NCI-H187 (cell line): Measurements from ENCODE around the gene NKAIN4.

Experiments
- DNase-seq, 2 experiments: peaks; one replicate each; lab custom pipeline; 2025; lab: John Stamatoyannopoulos, UW

NKAIN4 gene

DNA sequence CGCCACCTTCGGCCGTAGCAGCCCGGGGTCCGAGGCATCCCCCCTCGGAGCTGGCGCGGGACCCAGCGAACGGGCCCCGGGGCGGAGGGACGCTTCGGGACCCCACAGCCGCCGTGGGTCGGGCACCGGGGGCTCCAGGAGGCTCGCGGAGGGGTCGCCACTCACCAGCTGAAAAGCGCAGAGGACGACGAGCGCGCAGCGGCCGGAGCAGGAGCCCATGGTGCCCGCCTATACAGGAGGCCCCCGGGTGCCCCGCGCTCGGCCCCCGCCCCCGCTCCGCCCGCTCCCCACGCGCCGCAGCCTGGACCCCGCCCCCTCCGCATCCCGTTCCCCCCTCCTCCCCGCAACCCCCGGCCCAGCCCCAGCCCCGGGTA is at the start of gene NKAIN4:
NKAIN4 (minus strand) TSS at position 232 of the 374 bp plus-strand sequence; CDS start at position 219, 13 bp downstream.
- no peak for DNase-seq

DNA sequence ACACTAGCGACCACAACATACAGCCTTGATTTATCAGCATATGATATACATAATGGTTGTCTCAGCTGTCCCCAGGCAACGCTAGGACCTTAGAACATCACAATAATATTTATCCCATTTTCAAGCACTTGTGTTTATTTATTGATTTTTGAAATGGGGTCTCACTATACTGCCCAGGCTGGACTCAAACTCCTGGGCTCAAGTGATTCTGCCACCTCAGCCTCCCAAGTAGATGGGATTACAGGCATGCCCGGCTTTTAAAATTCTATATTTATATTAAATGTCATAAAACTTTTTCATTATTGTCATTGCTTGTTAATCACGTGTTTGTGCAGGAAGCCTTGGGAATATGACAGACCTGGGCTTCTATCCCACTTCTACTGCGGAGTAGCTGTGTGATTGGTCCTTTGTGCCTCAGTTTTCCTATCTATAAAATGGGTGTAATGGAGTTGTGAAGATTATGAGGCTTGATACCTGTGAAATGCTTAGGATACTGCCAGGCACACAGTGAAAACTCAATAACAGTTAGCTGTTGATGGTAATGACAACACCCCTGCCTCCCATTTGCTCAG is 48.9 kb upstream of the NKAIN4 start:
- no peak for DNase-seq

DNA sequence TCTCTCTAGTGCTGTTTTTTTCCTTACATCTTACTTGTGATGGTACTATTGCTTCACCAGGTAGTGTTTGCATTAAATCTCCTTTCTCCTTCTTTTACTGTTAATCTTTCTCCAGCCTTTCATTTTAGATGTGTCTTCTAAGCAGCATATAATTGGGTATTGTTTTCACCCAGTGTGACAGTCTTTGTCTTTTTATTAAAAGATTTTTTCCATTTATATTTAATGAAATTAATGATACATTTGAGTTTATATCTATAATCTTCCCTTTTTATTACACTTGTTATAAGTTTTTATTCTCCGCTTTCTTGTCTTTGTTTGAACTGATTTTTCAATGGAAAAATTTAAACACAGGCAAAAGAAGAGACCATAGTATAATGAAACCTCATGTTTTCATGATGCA is 47.4 kb upstream of the NKAIN4 start:
- DNase-seq: no peak

DNA sequence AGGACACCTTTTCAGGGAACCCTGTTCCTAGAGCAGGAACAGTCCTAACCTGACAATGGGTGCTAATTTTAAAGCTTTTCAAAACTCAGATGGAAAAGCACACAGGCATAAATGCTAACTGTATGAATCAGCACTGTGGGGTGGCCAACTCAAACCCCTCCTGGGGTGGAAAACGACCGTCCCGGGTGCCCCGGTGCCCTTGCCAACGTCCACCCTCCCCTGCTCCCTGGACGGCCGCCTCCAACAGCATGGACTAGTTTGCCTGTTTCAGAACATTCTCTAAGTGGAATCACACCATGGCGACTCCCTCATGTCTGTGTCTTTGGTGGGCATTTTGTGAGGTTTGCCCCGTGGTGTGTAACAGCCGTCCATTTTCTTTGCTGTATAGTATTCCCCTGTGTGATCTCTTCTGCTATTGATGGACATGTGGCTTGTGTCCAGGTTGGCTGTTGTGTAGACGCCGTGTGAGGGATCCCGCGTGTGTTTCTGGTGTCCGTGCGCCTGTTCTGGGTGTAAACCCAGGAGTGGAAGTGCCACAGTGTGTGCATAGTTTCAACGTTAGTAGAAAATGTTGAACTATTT is 44.6 kb upstream of the NKAIN4 start:
- no peak for DNase-seq

DNA sequence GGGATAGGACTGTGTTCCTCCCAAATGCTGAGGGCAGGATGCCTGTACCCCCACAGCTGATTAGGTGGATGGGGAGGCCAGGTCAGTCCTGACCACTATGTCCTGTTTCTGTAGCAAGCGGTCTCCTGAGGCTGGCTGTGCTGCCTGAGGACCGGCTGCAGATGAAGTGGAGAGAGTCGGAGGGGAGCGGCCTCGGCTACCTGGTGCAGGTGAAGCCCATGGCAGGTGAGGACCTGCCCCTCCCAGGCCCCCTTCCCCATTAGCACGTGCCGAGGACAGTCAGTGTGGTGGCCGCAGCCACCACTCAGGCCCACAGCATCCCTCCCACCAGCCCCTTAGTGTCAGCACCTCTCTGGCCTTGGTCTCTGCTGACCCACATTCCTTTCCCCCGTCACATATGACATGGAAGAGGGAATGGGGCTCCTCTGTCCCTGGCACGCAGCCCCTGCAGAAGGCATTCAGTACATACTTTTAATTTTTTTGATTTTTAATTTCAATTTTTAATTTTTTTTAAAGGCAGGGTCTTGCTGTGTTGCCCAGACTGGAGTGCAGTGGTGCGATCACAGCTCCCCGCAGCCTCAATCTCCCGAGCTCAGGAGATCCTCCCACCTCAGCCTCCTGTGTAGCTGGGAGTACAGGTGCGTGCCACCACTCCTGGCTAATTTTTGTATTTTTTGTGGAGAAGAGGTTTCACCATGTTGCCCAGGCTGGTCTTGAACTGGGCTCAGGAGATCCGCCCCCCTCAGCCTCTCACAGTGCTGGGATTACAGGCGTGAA is 43.7 kb upstream of the NKAIN4 start:
- DNase-seq: no peak

DNA sequence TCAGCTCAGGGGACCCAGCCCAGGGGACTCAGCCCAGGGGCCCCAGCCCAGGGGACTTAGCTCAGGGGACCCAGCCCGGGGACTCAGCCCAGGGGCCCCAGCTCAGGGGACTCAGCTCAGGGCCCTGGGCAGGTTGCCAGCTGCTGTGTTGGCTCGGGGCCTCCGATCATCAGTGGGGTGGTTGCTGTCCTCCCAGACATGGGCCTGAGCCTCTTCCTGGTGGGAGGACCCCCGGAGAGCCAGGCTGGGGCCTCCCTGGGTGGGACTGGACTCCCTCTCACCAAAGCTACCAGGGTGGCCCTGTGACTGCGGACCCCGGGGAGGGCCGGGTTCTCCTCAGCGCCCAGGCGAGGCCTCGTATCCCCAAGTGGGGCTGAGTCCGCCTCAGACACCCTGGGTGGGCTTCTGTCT is 43.1 kb upstream of the NKAIN4 start:
- no peak for DNase-seq

DNA sequence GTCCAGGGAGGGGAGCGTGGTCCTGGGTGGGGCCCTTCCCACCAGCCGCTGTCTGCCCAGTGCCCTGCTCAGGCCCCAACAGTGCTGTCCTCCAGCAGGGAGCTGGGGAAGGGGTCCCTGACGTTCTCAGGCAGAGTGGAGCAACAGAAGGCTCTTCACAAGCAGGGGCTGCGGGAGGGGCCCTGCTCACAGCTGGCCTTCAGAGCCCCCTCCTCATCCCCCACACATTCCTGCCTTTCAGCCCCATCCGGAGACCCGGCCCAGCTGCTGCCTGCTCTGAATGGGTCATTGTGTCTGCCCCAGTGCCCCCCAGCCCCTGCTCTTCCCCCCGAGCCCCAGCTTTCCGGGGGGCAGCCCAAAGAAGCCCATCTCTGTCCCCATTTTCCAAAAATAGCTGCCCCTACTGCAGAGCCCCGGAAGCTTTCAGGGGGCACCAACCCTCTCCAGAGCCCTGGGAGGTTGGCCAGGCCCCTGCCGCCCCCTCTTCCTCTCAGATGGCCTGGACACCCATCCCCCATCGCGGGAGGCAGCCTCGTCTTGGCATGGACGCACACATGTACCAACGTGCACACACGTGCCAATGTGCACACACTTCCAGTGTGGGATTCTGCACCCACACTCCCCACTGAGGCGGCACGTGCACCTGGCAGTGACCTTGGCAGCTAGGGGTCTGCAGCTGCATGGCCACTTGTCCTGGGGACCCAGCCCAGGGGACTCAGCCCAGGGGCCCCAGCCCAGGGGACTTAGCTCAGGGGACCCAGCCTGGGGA is 42.5 kb upstream of the NKAIN4 start:
- no peak for DNase-seq

DNA sequence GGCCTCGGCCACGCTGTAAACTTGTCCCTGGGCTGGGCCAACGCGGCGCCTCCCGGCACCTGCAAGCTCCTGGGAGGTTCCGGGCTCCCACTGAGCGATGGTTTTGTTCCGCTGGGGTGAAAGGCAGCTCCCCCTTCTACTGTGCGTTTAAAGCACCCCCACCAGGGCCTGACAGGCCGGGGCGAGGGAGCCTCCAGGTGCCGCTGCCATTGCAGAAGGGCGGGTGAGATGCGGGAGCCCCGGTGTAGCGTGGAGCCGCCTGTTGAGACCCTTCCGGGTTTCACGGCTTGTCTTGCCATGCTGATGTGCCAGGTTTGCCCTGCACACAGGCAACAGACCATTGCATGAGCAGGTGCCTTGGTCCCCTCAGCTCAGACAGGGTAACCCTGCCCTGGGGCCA is 41.6 kb upstream of the NKAIN4 start:
- DNase-seq: no peak

DNA sequence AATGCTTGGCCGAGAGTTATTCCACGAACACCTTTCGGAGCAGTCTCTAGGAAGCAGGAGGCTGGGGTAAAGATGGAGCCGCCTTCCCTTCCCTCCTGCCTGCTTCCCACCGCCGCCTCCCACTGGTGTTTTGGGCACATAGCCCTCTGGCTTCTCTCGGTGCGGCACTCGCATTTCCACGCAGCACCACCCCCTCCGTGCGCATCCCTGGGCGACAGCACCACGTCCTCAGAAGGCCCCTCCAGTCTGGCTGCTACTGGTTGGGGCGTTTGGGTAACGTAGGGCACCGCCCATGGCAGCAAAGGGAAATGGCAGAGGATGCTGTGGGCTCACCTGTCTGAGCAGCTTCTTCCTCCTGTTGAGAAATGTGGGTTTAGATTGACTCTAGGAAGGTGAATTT is 41.2 kb upstream of the NKAIN4 start:
- no peak for DNase-seq

DNA sequence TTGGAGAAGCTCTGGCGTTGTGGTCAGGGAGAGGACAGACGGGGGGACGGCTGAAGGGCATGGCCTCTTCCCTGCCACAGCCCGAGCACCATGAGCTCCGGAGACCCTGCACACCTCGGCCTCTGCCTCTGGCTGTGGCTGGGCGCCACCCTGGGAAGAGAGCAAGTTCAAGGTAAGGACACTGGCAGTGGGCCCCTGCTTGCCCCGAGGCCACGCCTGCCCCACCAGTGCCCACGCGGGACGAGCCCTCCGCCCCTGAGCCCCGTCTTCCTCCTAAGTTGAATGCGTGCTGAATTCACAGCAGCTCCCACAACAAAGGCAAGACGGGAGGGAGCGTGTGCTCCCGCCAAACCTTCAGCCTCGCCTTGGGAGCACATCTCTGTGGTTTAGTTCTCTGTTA is 40.8 kb upstream of the NKAIN4 start:
- no peak for DNase-seq

DNA sequence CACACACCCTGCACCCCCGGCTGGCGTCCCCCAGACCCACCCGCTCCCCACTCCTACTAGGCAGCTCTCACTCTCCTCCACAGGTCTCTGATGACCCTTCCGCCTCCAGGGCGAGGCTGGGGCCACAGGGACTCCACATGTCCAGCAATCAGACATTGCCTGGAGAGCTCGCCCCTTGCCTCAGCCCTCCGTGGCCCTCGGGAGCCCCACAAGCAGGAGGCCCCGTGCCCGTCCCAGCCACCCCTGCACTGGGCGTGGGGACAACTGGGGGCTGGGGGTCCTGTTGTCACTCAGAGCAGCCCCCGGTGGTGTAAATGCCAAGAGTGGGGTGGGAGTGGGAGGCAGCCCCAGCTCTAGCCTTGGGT is 40.3 kb upstream of the NKAIN4 start:
- DNase-seq: no peak

DNA sequence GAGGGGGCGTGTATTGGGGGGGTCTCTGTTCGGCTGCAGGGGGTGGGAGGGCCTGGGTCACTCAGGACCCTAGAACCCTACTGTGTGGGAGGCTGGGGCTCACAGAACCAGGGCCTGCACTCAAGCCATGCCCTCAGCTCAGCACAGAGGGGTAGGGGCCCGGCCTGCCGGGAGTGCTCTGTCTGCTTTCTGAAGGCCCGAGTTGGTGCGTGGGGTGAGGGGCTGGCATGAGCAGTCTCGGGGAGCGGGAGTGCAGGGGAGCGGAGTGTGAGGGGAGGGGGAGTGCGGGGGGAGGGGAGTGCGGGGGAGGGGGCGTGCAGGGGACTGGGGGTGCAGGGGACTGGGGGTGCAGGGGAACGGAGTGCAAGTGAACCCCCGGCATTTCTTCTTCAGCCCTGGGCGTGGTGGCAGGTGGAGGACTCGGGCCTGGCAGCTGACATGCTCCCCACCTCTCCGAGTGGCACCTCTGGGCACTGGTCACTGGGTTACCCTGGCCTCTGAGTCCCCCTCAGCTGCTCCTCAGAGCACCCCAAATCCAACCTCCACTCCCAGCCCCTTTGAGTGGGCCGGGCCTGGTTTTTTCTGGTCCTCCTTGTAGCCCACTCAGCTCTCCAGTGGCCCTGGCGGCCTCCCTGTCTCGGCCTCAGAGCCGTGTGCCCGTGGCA is 39.7 kb upstream of the NKAIN4 start:
- DNase-seq: no peak

DNA sequence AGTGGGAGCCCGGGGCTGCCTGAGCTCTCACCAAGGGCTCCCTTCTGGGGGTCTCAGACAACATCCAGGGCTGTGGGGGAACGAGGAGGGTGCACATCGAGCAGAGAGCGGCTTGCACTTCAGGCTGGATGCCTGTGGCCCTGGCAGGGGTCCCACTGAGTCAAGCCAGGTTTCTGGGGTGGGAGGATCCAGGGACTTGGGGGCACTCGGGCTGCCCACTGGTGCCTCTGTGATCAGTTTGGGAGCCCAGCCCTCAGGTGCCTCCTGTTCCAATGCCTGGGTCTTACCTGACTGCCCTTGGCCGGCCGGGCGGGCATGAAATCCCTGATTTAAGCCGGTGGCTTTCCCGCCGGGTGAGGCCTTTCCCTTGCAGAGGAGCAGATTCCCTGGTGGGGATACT is 39.2 kb upstream of the NKAIN4 start:
- no peak for DNase-seq

DNA sequence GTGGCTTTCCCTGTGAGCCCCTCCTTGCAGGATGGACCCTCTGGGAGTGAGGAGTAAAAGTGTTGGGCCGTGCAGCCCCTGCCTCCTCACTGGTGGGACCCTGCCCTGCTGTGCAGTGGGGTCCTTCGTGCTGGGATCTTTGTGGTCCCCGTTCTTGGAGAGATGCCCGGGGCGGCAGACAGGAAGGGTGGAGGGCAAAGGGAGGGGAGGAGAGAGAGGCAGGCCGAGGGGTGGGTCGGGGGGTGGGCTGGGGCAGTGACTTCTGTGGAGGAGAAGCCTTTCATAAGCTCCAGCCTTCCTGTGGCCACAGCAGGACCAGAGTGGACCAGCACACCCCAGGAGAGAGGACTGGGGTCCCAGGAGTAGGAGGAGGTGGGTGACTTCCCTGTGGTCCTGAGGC is 38.6 kb upstream of the NKAIN4 start, which contains the start of gene COL20A1:
COL20A1 (plus strand) TSS at position 283 of the 400 bp plus-strand sequence. CDS start 1,922 bp downstream, outside the sequence.
- DNase-seq: no peak

DNA sequence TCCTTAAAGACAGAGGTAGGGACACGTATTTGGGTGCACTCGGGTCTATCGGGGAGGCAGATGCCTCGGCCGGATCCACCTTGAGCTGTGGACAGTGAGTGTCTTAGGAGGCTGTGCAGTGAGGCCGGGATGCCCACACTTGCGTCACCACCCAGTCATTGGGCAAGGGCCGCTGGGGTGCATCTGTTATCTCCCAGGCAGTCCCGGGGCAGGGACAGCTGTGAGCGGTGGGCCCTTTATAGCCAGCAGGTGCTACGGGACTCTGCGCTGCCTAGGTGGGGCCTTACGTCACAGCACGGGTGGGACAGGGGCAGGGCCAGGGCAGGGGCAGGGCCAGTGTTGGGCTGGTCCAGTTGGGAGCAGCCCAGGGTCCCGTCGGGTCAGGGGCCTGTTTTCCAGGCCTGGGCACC is 38.0 kb upstream of the NKAIN4 start:
- no peak for DNase-seq

DNA sequence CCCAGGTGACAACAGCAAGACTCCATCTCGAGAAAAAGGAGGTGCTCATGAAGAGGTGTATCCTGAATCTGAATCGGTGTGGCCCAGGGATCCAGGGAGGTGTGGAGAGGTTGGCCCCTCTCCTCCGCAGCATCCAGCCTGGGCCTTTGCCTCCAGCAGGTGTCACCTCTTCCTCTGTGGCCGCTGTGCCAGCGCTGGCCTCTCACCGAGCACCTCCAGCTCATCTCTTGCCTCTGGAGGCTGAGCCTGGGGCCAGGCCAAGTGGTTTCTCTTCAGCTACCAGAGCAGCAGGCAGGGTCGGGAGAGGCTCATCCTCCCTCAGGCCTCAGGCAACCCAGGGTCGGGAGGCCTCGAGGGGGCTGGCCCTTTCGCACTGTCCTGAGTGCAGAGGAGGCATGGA is 37.5 kb upstream of the NKAIN4 start:
- DNase-seq: no peak

DNA sequence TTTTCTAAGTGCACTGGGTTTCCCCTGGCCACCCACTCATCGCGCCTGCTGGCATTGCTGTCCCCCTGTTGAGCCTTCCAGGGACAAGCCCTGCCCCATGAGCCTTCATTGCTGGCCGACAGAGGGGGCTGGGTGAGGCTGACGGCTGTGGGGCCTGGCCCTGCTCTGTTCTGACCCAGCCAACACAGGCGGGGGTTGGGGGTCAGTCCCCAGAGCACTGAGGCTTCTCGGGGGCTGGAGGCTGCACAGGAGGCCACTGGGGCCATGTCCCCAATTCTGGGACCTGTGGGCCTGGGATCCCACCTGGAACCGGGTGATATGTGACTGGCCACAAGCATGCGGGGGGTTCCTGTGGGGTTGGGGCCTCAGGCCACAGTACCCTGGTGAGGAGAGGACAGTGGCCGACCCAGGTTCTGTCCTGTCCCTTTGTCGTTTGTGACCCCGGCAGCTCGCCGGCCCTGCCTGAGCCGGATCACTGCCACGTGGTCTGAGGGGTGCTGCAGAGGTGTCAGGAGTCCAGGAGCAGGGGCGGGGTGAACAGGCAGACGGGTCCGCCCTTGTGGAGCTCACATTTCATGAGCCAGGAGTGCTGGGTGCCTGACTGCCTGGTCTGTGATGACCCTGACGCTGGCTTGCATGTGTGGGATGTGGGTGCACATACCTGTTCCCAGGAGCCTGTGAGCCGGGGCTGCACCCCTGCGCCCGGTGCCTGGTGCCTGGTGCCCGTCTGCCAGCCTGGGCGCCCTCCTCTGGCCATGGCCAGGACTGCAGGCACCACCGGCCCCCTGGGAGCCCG is 36.6 kb upstream of the NKAIN4 start:
- DNase-seq: peak in 1 of 2 experiments; percentile 15

DNA sequence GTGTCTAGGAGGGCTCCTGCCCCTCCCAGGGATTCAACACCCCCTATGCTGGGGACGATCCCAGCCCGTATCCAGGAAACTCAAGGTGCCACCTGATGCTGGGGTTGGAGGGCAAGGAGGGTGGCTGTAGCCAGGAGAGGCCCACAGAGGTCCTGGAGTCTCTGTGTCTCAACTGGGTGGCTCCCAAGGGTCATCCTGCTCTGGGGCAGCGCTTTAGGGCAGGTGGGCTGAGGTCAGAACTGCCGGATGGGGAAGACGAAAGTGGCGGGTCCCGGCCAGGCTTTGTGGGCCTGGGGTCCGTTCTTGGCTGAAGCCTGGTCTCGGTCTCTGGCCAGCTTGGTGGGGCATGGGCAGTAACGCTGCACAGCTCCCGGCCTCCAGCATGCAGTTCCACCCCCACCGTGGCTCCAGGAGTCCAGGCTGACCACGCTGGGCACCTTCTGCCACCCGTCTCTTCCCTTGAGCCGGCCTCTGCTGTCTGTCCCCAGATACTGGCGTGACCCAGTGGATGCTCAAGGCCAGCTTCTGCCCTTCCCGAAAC is 35.9 kb upstream of the NKAIN4 start:
- DNase-seq: no peak

DNA sequence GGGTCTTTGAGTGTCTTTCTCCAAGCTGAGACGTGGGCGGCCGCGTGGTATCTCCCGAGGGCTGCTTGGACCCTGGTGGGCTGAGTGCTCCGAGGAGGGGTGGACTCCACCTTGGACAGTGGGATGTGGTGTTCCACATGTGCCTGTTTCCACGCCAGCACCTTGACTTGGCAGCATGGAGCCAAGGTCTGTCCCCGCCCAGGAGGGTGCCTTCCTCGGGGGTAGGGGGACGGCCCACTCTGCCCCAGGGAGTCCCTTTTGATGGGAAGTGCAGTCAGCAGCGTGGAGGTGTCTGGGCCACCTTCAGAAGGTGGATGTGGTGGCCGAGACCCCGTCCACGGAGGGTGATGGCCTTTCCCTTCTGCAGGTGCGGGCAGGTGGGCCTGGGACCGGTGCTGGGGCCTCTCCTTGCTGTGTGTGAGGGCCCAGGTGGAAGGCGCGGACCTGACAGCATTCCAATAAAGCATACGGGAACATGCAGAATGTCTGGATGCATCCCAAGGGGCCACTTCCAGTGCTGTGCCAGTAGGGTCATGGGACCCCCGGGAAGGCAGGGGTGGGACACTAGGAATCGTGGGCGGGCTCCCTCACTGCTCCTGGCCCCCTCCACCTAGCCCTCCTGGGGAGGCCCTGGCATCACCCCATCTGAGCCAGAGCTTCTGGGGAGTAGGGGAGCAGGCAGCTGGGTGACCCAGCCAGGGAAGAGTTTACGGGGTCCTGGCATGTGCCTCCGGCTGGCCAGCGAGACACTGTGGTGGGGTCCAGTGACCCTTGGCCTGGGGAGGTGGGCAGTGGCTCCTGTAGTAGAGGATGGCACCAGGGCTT is 35.3 kb upstream of the NKAIN4 start:
- no peak for DNase-seq

DNA sequence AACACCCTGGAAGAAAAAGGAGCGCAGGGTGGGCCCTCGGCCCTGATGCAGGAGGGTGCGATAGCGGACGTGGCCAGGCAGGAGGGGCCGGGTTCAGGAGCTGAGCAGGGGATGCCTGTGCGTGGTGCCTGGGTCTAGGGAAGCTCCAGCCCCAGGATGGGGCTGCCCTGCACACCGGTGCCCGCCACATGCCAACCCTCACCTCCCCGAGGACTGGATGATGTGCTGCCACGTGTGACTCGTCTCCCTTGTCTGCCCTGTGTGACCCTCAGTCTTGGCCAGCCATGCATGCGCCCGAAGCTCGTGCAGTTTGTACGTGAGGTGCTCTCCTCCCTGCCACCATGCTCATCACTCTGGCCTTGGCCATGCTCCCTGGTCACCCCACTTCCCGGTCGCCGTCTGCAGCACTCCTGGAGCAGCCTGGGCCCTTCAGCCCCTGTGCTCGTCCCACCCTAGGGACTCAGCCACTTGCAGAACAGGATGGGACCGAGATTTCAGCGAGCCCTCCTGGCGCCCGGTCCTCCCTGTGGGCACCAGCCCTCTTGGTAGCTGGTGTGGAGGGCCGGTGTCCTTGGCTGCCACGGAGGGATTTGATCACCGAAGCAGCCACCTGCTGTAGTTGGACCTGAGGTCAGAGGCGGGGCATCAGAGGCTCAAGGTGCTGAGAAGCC is 34.5 kb upstream of the NKAIN4 start:
- no peak for DNase-seq
